Uterus (tissue), 2 donors: ENCODE results near the gene SLC33A1.

Experiments
- CTCF ChIP-seq, 4 experiments: fragments of 200-600 bp in 2 of 4; fragments of 450-650 bp in 2 of 4; sonication (generic) in 2 of 4; IDR thresholded peaks; one replicate each; pipeline ENCODE4 v1.5.1; 2016 to 2019; ENCODE audit warnings: antibody characterized with exemption in 4 of 4, mild to moderate bottlenecking in 2 of 4, moderate library complexity in 1 of 4
- POLR2A ChIP-seq, 2 donors: fragments of 450-650 bp; IDR thresholded peaks; one replicate each; pipeline ENCODE4 v1.6.1; 2016; ENCODE audit warnings: antibody characterized with exemption in 2 of 2, mild to moderate bottlenecking in 1 of 2, moderate library complexity in 1 of 2

GRCh38 chr3:155835341-155836071 lies 18.7 kb downstream of the SLC33A1 start:
- TF ChIP-seq POLR2A (IDR thresholded peaks at IDR 0.05) (no peak), CTCF (IDR thresholded peaks at IDR 0.05) (no peak)
